Cardiac fibroblast (primary cell): ENCODE data around the gene UBN2.

Experiments used
- DNase-seq, 2 donors: peaks; one replicate each; pipeline versions ENCODE4 v3.0.0 to v3.0.0-alpha.2; 2010; ENCODE audit warnings: low read depth in 2 of 2
- H3K4me3 ChIP-seq, 2 donors: replicated peaks in 1 of 2; 1 replicate in 1 of 2; 2 replicates in 1 of 2; pipeline ENCODE4 v1.5.1; 2011; ENCODE audit warnings: low read depth in 2 of 2, low read length in 2 of 2, mild to moderate bottlenecking in 2 of 2, moderate library complexity in 1 of 2
- TF ChIP-seq, protein P1 (sequence below): IDR thresholded peaks from one replicate; pipeline ENCODE4 v1.5.1; 2011; ENCODE audit warnings: low read depth, mild to moderate bottlenecking, low read length, inconsistent platforms

UBN2 gene

DNA sequence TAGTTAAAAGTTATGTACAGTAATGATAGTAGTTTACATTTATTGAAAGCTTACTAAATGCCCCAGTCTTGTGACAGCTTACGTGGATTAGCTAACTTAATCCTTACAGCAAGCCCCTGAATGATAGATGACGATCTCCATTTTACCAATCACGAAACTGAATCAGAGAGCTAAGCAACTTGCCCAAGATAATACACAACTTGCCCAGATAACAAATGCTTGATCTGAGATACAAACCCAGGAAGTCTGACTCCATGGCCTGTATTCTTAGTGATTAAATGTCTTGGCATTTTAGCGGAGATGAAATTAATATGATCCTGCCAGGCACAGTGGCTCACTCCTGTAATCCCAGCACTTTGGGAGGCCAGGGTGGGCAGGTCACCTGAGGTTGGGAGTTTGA, 63.2 kb downstream of the UBN2 start:
- TF ChIP-seq, protein P1, sequence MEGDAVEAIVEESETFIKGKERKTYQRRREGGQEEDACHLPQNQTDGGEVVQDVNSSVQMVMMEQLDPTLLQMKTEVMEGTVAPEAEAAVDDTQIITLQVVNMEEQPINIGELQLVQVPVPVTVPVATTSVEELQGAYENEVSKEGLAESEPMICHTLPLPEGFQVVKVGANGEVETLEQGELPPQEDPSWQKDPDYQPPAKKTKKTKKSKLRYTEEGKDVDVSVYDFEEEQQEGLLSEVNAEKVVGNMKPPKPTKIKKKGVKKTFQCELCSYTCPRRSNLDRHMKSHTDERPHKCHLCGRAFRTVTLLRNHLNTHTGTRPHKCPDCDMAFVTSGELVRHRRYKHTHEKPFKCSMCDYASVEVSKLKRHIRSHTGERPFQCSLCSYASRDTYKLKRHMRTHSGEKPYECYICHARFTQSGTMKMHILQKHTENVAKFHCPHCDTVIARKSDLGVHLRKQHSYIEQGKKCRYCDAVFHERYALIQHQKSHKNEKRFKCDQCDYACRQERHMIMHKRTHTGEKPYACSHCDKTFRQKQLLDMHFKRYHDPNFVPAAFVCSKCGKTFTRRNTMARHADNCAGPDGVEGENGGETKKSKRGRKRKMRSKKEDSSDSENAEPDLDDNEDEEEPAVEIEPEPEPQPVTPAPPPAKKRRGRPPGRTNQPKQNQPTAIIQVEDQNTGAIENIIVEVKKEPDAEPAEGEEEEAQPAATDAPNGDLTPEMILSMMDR = no peak
- H3K4me3 ChIP-seq = no peak overlapping the region
- DNase-seq = no peak

DNA sequence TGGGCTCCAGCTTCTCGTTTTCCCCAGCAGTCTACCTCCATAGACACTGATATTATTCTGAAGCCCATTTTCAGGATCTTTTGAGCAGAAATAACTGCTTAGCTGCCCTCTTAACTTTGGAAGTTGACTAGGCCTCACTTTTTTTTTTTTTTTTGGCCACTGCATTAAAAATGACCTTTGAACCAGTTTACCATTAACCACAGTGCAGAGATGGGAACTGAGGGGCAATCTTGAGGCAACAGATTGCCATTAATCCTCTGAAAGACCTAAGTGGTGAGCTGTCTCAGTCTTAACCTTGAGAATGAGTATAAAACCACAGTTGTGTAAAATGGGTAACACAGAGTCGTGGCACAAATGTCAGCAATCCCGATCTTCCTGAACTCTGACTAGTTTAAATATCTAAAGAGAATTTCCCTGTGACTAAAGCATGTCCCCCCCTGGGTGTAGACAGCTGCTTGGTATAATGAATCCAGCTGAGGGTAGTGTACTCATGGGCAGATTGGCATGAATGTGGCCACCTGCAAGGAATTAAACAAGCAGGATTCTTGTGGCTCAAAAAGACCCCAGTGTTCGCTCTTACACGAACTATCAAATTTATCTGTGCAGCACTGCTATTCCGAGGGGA, 64.0 kb downstream of the UBN2 start:
- no peak for DNase-seq
- TF ChIP-seq, protein P1 = no peak
- H3K4me3 ChIP-seq = no peak overlapping the region

DNA sequence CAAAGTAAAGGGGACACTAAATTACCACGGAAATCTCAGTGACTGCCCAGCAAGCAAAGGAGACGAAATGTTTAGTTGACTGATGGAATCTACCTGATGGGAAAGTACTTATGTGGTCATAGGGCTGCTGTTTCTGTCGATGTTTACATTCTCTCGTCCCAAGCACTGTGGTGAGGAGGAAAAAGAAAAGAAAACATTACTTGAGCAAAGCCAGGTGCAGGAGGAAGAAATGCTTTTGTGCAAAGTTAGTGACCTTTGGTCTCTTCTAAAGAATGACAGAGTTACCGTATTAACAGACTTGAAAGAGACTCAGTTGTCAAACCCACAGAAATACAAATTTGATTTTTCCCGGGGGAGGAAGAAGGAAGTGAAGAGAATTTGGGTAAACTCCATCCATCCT, 66.8 kb downstream of the UBN2 start:
- TF ChIP-seq, protein P1 = no peak
- H3K4me3 ChIP-seq = no peak overlapping the region
- no peak for DNase-seq

DNA sequence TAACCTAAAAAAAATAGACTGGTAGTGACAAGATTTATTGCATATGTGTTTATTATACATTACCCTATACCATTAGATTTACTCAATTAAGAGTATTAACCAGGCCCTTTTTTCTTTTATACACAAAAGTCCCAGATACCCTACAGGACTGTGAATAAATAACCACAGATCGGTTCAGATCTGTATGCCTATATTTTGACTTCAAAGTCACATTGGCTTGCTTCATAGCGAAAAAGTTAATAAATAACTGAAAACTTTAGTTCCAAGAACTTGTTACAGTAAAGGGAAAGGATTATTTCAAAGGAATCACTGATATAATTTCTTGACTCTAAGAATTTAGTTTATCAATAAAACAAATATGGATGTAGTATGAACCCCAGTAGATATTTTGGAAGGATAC, 68.3 kb downstream of the UBN2 start:
- TF ChIP-seq, protein P1 = no peak
- no peak for DNase-seq
- no peak overlapping the region for H3K4me3 ChIP-seq

DNA sequence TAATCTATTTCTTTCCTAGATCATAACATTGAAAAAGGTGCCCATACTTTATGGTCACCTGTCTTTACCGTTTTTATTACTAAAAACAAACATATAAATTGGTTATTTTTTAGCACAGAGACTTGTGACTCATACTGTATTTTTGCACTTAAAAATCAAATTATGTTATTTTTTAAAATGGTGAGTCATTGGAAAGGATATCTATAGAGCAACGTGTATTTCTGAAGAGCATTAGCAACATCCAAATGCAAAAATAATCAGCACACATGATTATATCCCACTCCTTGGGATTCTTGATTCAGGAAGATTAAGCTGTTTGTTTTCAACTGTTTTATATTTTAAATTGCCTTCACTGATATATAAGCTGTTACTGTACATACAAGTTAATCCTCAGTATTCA, 69.4 kb downstream of the UBN2 start:
- TF ChIP-seq, protein P1 = no peak
- no peak overlapping the region for H3K4me3 ChIP-seq
- peak in 1 of 2 donors; percentile 31 for DNase-seq

DNA sequence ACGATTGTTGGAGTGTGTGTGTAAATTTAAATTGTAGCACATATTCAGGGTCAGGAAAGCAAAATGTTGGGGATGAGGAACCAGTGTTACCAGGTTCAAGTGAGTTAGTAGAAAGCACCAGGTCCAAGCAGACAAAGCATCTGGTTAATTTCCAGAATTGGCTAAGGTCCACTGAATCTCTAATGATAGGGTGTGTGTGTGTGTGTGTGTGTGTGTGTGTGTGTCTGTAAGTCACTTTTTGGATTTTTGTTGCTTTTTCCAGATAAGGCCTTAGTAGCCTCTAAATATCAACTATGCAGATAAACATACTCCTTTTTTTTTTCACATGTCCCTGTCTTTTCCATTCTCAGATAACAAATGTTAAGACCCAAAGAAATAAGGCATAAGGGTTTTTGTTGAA, 73.5 kb downstream of the UBN2 start:
- no peak overlapping the region for H3K4me3 ChIP-seq
- DNase-seq = peak in 1 of 2 donors; percentile 7
- TF ChIP-seq, protein P1 = no peak

DNA sequence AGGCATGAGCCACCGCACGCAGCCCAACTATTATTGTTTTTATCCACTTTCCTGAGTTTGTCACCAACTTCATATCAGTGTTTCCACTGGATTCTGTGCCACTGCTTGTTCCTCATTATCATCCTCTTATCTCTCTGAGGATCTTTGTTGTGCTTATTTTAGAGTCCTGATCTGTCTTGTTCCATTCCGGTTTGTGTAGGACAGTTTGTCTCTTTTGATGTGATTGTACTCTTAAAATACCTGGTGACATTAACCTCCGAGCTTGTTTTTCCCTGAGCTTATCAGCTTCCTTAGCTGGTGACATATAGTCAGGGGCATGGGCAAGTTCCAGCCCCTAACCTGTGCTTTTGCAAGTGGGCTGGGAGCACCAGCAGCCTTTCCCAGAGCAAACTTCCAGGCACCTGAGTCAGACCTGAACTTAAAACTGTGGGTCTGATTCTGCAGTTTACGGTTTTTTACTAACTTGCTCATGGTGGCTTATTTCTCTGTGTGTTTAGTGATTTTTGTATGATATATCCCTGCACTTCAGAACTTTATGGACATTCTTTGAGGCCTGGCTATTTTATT, 87.0 kb downstream of the UBN2 start:
- no peak overlapping the region for H3K4me3 ChIP-seq
- no peak for DNase-seq
- TF ChIP-seq, protein P1 = no peak
